Liver (tissue), 9 donors: ENCODE results near the gene TTLL5. TPM values are rescaled to one million over a fixed set of nuclear protein-coding genes. Genes with fewer than 3 reads are reported as not detected.

ENCODE experiments used
- DNase-seq: peaks from one replicate; pipeline ENCODE4 v3.0.0-alpha.2; 2017; ENCODE audit warnings: low spot score
- H3K27ac ChIP-seq, 2 donors: one replicate each; pipeline ENCODE4 v1.7.0; 2013; ENCODE audit warnings: inconsistent platforms in 2 of 2, low read length in 2 of 2, control low read depth in 1 of 2, low read depth in 1 of 2, mild to moderate bottlenecking in 1 of 2
- H3K27me3 ChIP-seq, 4 donors: one replicate each; pipeline versions ENCODE4 v1.6.1 to v1.7.0; 2013; ENCODE audit warnings: low read length in 3 of 4, inconsistent platforms in 1 of 4, mild to moderate bottlenecking in 1 of 4, moderate library complexity in 1 of 4; ENCODE audit not compliant: control insufficient read depth in 4 of 4, insufficient read depth in 4 of 4
- H3K36me3 ChIP-seq, 4 donors: one replicate each; pipeline versions ENCODE4 v1.6.1 to v1.7.0; 2013; ENCODE audit warnings: low read length in 3 of 4, mild to moderate bottlenecking in 3 of 4, low read depth in 1 of 4, moderate library complexity in 1 of 4; ENCODE audit not compliant: control insufficient read depth in 4 of 4, insufficient read depth in 3 of 4
- H3K4me1 ChIP-seq, 4 donors: one replicate each; pipeline versions ENCODE4 v1.6.1 to v1.7.0; 2013; ENCODE audit warnings: low read length in 3 of 4, mild to moderate bottlenecking in 3 of 4, moderate library complexity in 1 of 4; ENCODE audit not compliant: control insufficient read depth in 4 of 4, insufficient read depth in 4 of 4
- H3K4me3 ChIP-seq, 3 donors: one replicate each; pipeline versions ENCODE4 v1.6.1 to v1.7.0; 2013; ENCODE audit warnings: low read length in 3 of 3, control low read depth in 1 of 3, low read depth in 1 of 3, mild to moderate bottlenecking in 1 of 3
- H3K9ac ChIP-seq, 2 donors: one replicate each; pipeline ENCODE4 v1.7.0; 2013; ENCODE audit warnings: low read length in 2 of 2, mild to moderate bottlenecking in 2 of 2, moderate library complexity in 2 of 2, control low read depth in 1 of 2, low read depth in 1 of 2
- H3K9me3 ChIP-seq, 4 donors: one replicate each; pipeline versions ENCODE4 v1.6.1 to v1.7.0; 2013; ENCODE audit warnings: low read length in 3 of 4; ENCODE audit not compliant: control insufficient read depth in 4 of 4
- ATF3 ChIP-seq: IDR thresholded peaks from 2 replicates; pipeline ENCODE4 v1.6.1; 2016; ENCODE audit warnings: antibody characterized with exemption
- CTCF ChIP-seq: fragments of 150-350 bp; IDR thresholded peaks from 2 replicates; pipeline ENCODE4 v1.5.1; 2017; ENCODE audit warnings: improper control_type of control experiment, low read depth, low read length; ENCODE audit not compliant: missing input control
- EGR1 ChIP-seq, 2 donors: IDR thresholded peaks; 2 replicates each; pipeline ENCODE4 v1.6.1; 2016 to 2018; ENCODE audit warnings: antibody characterized with exemption in 2 of 2, low read depth in 2 of 2
- FOXA1 ChIP-seq: IDR thresholded peaks from 2 replicates; pipeline ENCODE4 v1.6.1; 2016; ENCODE audit warnings: antibody characterized with exemption
- FOXA2 ChIP-seq: IDR thresholded peaks from 2 replicates; pipeline ENCODE4 v1.6.1; 2016; ENCODE audit warnings: antibody characterized with exemption
- GABPA ChIP-seq, 2 donors: IDR thresholded peaks in 1 of 2; conservative IDR thresholded peaks in 1 of 2; 2 replicates each; pipeline ENCODE4 v1.6.1; 2016; ENCODE audit warnings: antibody characterized with exemption in 2 of 2, mild to moderate bottlenecking in 1 of 2, moderate library complexity in 1 of 2
- HNF4G ChIP-seq: IDR thresholded peaks from 2 replicates; pipeline ENCODE4 v1.6.1; 2016; ENCODE audit warnings: antibody characterized with exemption
- JUND ChIP-seq, 2 donors: IDR thresholded peaks; 2 replicates each; pipeline ENCODE4 v1.6.1; 2016; ENCODE audit warnings: antibody characterized with exemption in 2 of 2
- MAX ChIP-seq: IDR thresholded peaks from 2 replicates; pipeline ENCODE4 v1.6.1; 2016; ENCODE audit warnings: antibody characterized with exemption
- NR2F2 ChIP-seq: IDR thresholded peaks from 2 replicates; pipeline ENCODE4 v1.6.1; 2016; ENCODE audit warnings: antibody characterized with exemption
- RAD21 ChIP-seq, 2 donors: IDR thresholded peaks; 2 replicates each; pipeline ENCODE4 v1.6.1; 2016; ENCODE audit warnings: antibody characterized with exemption in 2 of 2, mild to moderate bottlenecking in 2 of 2
- REST ChIP-seq: IDR thresholded peaks from 2 replicates; pipeline ENCODE4 v1.6.1; 2016; ENCODE audit warnings: antibody characterized with exemption, mild to moderate bottlenecking
- RXRA ChIP-seq, 2 donors: IDR thresholded peaks; 2 replicates each; pipeline ENCODE4 v1.6.1; 2017 to 2018; ENCODE audit warnings: antibody characterized with exemption in 2 of 2, mild to moderate bottlenecking in 1 of 2
- SP1 ChIP-seq: IDR thresholded peaks from 2 replicates; pipeline ENCODE4 v1.6.1; 2018; ENCODE audit warnings: antibody characterized with exemption, mild to moderate bottlenecking
- TAF1 ChIP-seq: conservative IDR thresholded peaks from 2 replicates; pipeline ENCODE4 v1.6.1; 2016; ENCODE audit warnings: antibody characterized with exemption, mild to moderate bottlenecking
- YY1 ChIP-seq: IDR thresholded peaks from 2 replicates; pipeline ENCODE4 v1.6.1; 2016; ENCODE audit warnings: antibody characterized with exemption, mild to moderate bottlenecking
- ZBTB33 ChIP-seq: IDR thresholded peaks from 2 replicates; pipeline ENCODE4 v1.6.1; 2016; ENCODE audit warnings: antibody characterized with exemption
- WGBS: extraction: QIAGEN DNeasy Blood & Tissue Kit; methylation state at CpG from one replicate; pipeline ENCODE4 v1.1.7; 2013; 5-methylcytosine and 5-hydroxymethylcytosine counted together
- polyA plus RNA-seq, 2 donors: library from polyadenylated mRNA; stranded (reverse) in 1 of 2; unstranded in 1 of 2; fragments of 200-250 nt in 1 of 2; fragments of >200 nt in 1 of 2; fragmentation: Nextera tagmentation in 1 of 2; extraction: Ambion mirVana in 1 of 2; gene quantifications; one replicate each; pipeline versions ENCODE4 v1.2.1 to v1.2.3, GENCODE V29; 2013 to 2015
- total RNA-seq, 2 donors: library from RNA; depleted of rRNA; stranded (reverse); fragments of >200 nt; gene quantifications; one replicate each; pipeline ENCODE4 v1.2.3, GENCODE V29; 2014
- donor health status: healthy.
- donor health status: healthy.
- donor health status: healthy.
- donor health status: healthy.
- donor health status: healthy.

TTLL5 gene
- total and polyA plus RNA-seq, 4 donors = 4.3 to 14.2 (median 9.8) TPM

GRCh38 chr14:75703467-75703866 lies 42.4 kb downstream of the TTLL5 start:
- Histone ChIP-seq H3K4me3 (no peak overlapping the region), H3K27me3 (no peaks in the 10 kb centered on the region), H3K9ac (no peak overlapping the region), H3K9me3 (no peaks in the 10 kb centered on the region), H3K27ac (no peak overlapping the region), H3K36me3 (peaks cover 2 to 22% (median 12%) of the 10 kb centered on the region in 4 donors), H3K4me1 (no peaks in the 10 kb centered on the region)
- TF ChIP-seq YY1 (no peak), TAF1 (no peak), MAX (no peak), FOXA1 (no peak), REST (no peak), CTCF (no peak), ATF3 (no peak), NR2F2 (no peak), GABPA (IDR thresholded peaks at IDR 0.05 in 1 of 2, conservative IDR thresholded peaks at IDR 0.05 in 1 of 2) (no peak), SP1 (no peak), FOXA2 (no peak), EGR1 (IDR thresholded peaks at IDR 0.05; ENCODE audit: low read depth in 2 of 2) (no peak), JUND (IDR thresholded peaks at IDR 0.05) (no peak), RXRA (IDR thresholded peaks at IDR 0.05) (no peak)
- 80% methylated on average over 1 of the region's 1 CpG for WGBS
- DNase-seq = no peak

GRCh38 chr14:75705014-75705413 lies 44.0 kb downstream of the TTLL5 start:
- H3K4me1 ChIP-seq = no peaks in the 10 kb centered on the region
- peaks cover 2 to 15% (median 7%) of the 10 kb centered on the region in 4 donors for H3K36me3 ChIP-seq
- no peak overlapping the region for H3K9ac ChIP-seq
- TF ChIP-seq HNF4G (no peak), RAD21 (IDR thresholded peaks at IDR 0.05) (no peak), RXRA (IDR thresholded peaks at IDR 0.05) (no peak), MAX (no peak), REST (no peak), YY1 (no peak), TAF1 (no peak), ZBTB33 (no peak), GABPA (IDR thresholded peaks at IDR 0.05 in 1 of 2, conservative IDR thresholded peaks at IDR 0.05 in 1 of 2) (no peak), CTCF (no peak), NR2F2 (no peak), FOXA1 (no peak), JUND (IDR thresholded peaks at IDR 0.05) (no peak)
- DNase-seq = no peak
- H3K27ac ChIP-seq = no peak overlapping the region
- H3K9me3 ChIP-seq = no peaks in the 10 kb centered on the region
- no peak overlapping the region for H3K4me3 ChIP-seq
- WGBS = 91% methylated on average over 3 of the region's 3 CpGs
- H3K27me3 ChIP-seq = no peaks in the 10 kb centered on the region
